ENCODE results near the gene DPYSL5. TPM values are rescaled to one million over a fixed set of nuclear protein-coding genes. Genes with fewer than 3 reads are reported as not detected.

Gene DPYSL5
- total and polyA plus RNA-seq, 2 of the 13 experiments (the other 11 are each of a cell fraction or from before 2014, with no cell fraction given), result 0.15 TPM; not detected in 1

GRCh38 chr2:26847307-26847654 is 651 bp upstream of the DPYSL5 start:
- H3K27me3 ChIP-seq (ENCODE audit: control insufficient read depth in 1 of 2, insufficient read depth in 2 of 2, low read length in 2 of 2), result peaks cover 21 to 81% of the 10 kb centered on the region in 2 experiments
- no peak for ATAC-seq
- H2AFZ ChIP-seq (ENCODE audit: low read length), result no peak overlapping the region
- peaks cover 13% of the 10 kb centered on the region for H3K4me1 ChIP-seq (ENCODE audit: insufficient read depth, low read length)
- H3K36me3 ChIP-seq (replicated peaks in 1 of 2; ENCODE audit: control insufficient read depth in 1 of 2, insufficient read depth in 2 of 2, low read length in 2 of 2), result no peaks in the 10 kb centered on the region
- peaks cover 6% of the 10 kb centered on the region; the same call in 1 of the 2 replicates for H4K20me1 ChIP-seq (ENCODE audit: insufficient read depth, low read length)
- DNase-seq (ENCODE audit: low spot score), result no peak
- FAIRE-seq, result no peak
- peak overlapping the region; percentile 59; the same call in 1 of the 2 replicates for H3K4me2 ChIP-seq (ENCODE audit: low read depth, low read length)
- peak; percentile 8; the same call in 1 of the 2 replicates for TF ChIP-seq EZH2 (conservative IDR thresholded peaks at IDR 0.05; ENCODE audit: low read depth, low read length)
- no peak for TF ChIP-seq RXRB (CRISPR knock-in tag; IDR thresholded peaks at IDR 0.05; ENCODE audit: borderline replicate concordance)
- no peak for TF ChIP-seq SP5 (CRISPR knock-in tag; IDR thresholded peaks at IDR 0.05; ENCODE audit: borderline replicate concordance, low read depth)
- no peak for TF ChIP-seq ZZZ3 (CRISPR knock-in tag; IDR thresholded peaks at IDR 0.05; ENCODE audit: borderline replicate concordance)
- no peak for TF ChIP-seq NCOA2 (CRISPR knock-in tag; IDR thresholded peaks at IDR 0.05)
- TF ChIP-seq ZNF713 (CRISPR knock-in tag; IDR thresholded peaks at IDR 0.05), result no peak
- TF ChIP-seq MNT (IDR thresholded peaks at IDR 0.05), result no peak
- H3K9me3 ChIP-seq (ENCODE audit: low read length), result no peaks in the 10 kb centered on the region
- WGBS (ENCODE audit: low lambda C conversion rate), result 45% methylated on average over 27 of the region's 27 CpGs
- CTCF ChIA-PET (ENCODE audit: low intra/inter-chr PET ratio, low total read pairs), result interaction anchor here (2.0 to 4.4 kb wide), 2 partner anchors 95 to 169 kb away, joined by 16 to 80 read pairs; no protein-coding TSS in a partner anchor
- no peak overlapping the region for H3K27ac ChIP-seq (ENCODE audit: extremely low read length, insufficient read depth, low read length)
- H3K9ac ChIP-seq (ENCODE audit: insufficient read depth, low read depth, low read length), result no peak overlapping the region
- in situ Hi-C loops (cut with HindIII; ENCODE audit: extremely low pct_ligation_motif_present, low pct_unique_long_range_greater_than_20kb) (loop anchor here (5.0 kb wide), 2 partner anchors 95 to 170 kb away; no protein-coding TSS in a partner anchor), intact Hi-C loops (cut with micrococcal nuclease; ENCODE audit: unreplicated experiment) (no loop called here)
- no TSS peak for BruUV-seq (replicated peaks)
- H3K4me3 ChIP-seq (replicated peaks in 1 of 3; ENCODE audit: insufficient read depth in 1 of 3, low read depth in 2 of 3, low read length in 3 of 3), result peak overlapping the region; percentile 29 to 57 (median 40); a peak in 3 of 6 replicates
- no peaks in the 10 kb centered on the region for H3K79me2 ChIP-seq (ENCODE audit: insufficient read depth, low read length)
- POLR2A ChIA-PET, result interaction anchor here (1.7 kb wide), 1 partner anchor 75 kb away, joined by 4 read pairs; no protein-coding TSS in a partner anchor

Data from HepG2 (cell line).